Suprapubic skin (tissue), 4 donors: ENCODE data around the gene ZNF468. TPM values are rescaled to one million over a fixed set of nuclear protein-coding genes. Genes with fewer than 3 reads are reported as not detected.
"Not testable (repeated sequence)": the region's sequence is repeated elsewhere in the genome, so short reads cannot be mapped to it uniquely, and the experiment has no call there.

ENCODE experiments used
- DNase-seq, 2 donors: peaks; one replicate each; pipeline ENCODE4 v3.0.0-alpha.2; 2019; ENCODE audit warnings: low spot score in 2 of 2
- H3K27ac ChIP-seq: fragments of 200-600 bp; sonication (generic); one replicate; pipeline ENCODE4 v1.5.1; 2019
- H3K27me3 ChIP-seq: fragments of 200-600 bp; sonication (generic); one replicate; pipeline ENCODE4 v1.5.1; 2019
- H3K36me3 ChIP-seq: fragments of 200-600 bp; sonication (generic); one replicate; pipeline ENCODE4 v1.5.1; 2019
- H3K4me1 ChIP-seq: fragments of 200-600 bp; sonication (generic); one replicate; pipeline ENCODE4 v1.5.1; 2019
- H3K4me3 ChIP-seq: fragments of 200-600 bp; sonication (generic); one replicate; pipeline ENCODE4 v1.5.1; 2019; ENCODE audit warnings: mild to moderate bottlenecking
- H3K9me3 ChIP-seq: fragments of 200-600 bp; sonication (generic); one replicate; pipeline ENCODE4 v1.5.1; 2019
- CTCF ChIP-seq, 2 donors: fragments of 200-600 bp in 1 of 2; fragments of 450-650 bp in 1 of 2; sonication (generic) in 1 of 2; IDR thresholded peaks; one replicate each; pipeline ENCODE4 v1.5.1; 2016 to 2019; ENCODE audit warnings: antibody characterized with exemption in 2 of 2, mild to moderate bottlenecking in 1 of 2, moderate library complexity in 1 of 2
- EP300 ChIP-seq: sonication (generic); formaldehyde crosslinking; IDR thresholded peaks from one replicate; pipeline ENCODE4 v1.6.1; 2017; ENCODE audit warnings: antibody characterized with exemption
- POLR2A ChIP-seq, 2 donors: fragments of 450-650 bp; IDR thresholded peaks; one replicate each; pipeline ENCODE4 v1.6.1; 2017; ENCODE audit warnings: antibody characterized with exemption in 2 of 2, mild to moderate bottlenecking in 2 of 2, moderate library complexity in 2 of 2
- POLR2AphosphoS5 ChIP-seq, 3 donors: sonication (generic); formaldehyde crosslinking; IDR thresholded peaks; one replicate each; pipeline ENCODE4 v1.6.1; 2017; ENCODE audit warnings: antibody characterized with exemption in 3 of 3
- WGBS: methylation state at CpG from one replicate; pipeline ENCODE4 v1.1.5; 2018; 5-methylcytosine and 5-hydroxymethylcytosine counted together
- total RNA-seq, 4 donors: library from RNA; depleted of rRNA; stranded (reverse); fragments of >200 nt; gene quantifications; one replicate each; pipeline ENCODE4 v1.1.0, GENCODE V29; 2016

Gene ZNF468
- total RNA-seq, 4 donors from 2014 or later, result 11.9 to 18.7 (median 17.9) TPM

GRCh38 chr19:52840825-52841465, 16.5 kb downstream of the ZNF468 start:
- 95% methylated on average over 10 of the region's 10 CpGs for WGBS
- not testable (repeated sequence) for DNase-seq, H3K27ac ChIP-seq, H3K27me3 ChIP-seq, H3K4me1 ChIP-seq, H3K4me3 ChIP-seq
- H3K36me3 ChIP-seq, result peaks cover 75% of the 10 kb centered on the region
- peaks cover 41% of the 10 kb centered on the region for H3K9me3 ChIP-seq

- H3K9me3 ChIP-seq, result peaks cover 18% of the 10 kb centered on the region
- not testable (repeated sequence) for DNase-seq, H3K27ac ChIP-seq, H3K4me3 ChIP-seq, H3K27me3 ChIP-seq, H3K4me1 ChIP-seq
- 73% methylated on average over 1 of the region's 1 CpG for WGBS
- H3K36me3 ChIP-seq, result peaks cover 13% of the 10 kb centered on the region
Observed at GRCh38 chr19:52834289-52834688, 23.1 kb downstream of the ZNF468 start.

GRCh38 chr19:52833541-52833940, 23.9 kb downstream of the ZNF468 start:
- not testable (repeated sequence) for H3K36me3 ChIP-seq, DNase-seq, H3K4me3 ChIP-seq, H3K27ac ChIP-seq, H3K4me1 ChIP-seq, H3K27me3 ChIP-seq
- H3K9me3 ChIP-seq, result peaks cover 11% of the 10 kb centered on the region
- 52% methylated on average over 3 of the region's 5 CpGs for WGBS

GRCh38 chr19:52829866-52830265, 27.6 kb downstream of the ZNF468 start:
- H3K27ac ChIP-seq, DNase-seq, H3K4me1 ChIP-seq, H3K4me3 ChIP-seq, H3K9me3 ChIP-seq, H3K36me3 ChIP-seq, H3K27me3 ChIP-seq: not testable (repeated sequence)
- WGBS, result 64% methylated on average over 7 of the region's 7 CpGs

- H3K36me3 ChIP-seq, result no peaks in the 10 kb centered on the region
- peaks cover 1% of the 10 kb centered on the region for H3K4me1 ChIP-seq
- WGBS, result 88% methylated on average over 5 of the region's 5 CpGs
- H3K27me3 ChIP-seq, result no peaks in the 10 kb centered on the region
- H3K4me3 ChIP-seq, result no peak overlapping the region
- peaks cover 4% of the 10 kb centered on the region for H3K9me3 ChIP-seq
- no peak for DNase-seq
- TF ChIP-seq POLR2A (IDR thresholded peaks at IDR 0.05) (no peak), EP300 (no peak), CTCF (IDR thresholded peaks at IDR 0.05) (no peak), POLR2AphosphoS5 (IDR thresholded peaks at IDR 0.05) (no peak)
- H3K27ac ChIP-seq, result no peak overlapping the region
Observed at GRCh38 chr19:52825765-52826164, 31.7 kb downstream of the ZNF468 start.

GRCh38 chr19:52823676-52824075, 33.7 kb downstream of the ZNF468 start:
- TF ChIP-seq CTCF (IDR thresholded peaks at IDR 0.05) (no peak), POLR2AphosphoS5 (IDR thresholded peaks at IDR 0.05) (no peak)
- DNase-seq, result no peak
- H3K36me3 ChIP-seq, result no peaks in the 10 kb centered on the region
- H3K27ac ChIP-seq, result no peak overlapping the region
- no peak overlapping the region for H3K4me3 ChIP-seq
- no peaks in the 10 kb centered on the region for H3K27me3 ChIP-seq
- peaks cover 6% of the 10 kb centered on the region for H3K4me1 ChIP-seq
- 93% methylated on average over 12 of the region's 12 CpGs for WGBS
- peaks cover 4% of the 10 kb centered on the region for H3K9me3 ChIP-seq

GRCh38 chr19:52821204-52821960, 36.0 kb downstream of the ZNF468 start, which contains the start of gene ZNF28:
Gene ZNF28 (minus strand): TSS chr19:52821633. CDS start chr19:52817958, 3,675 bp downstream.
- peak within 1 kb of the TSS; percentile 56 for H3K27ac ChIP-seq

GRCh38 chr19:52820472-52821203, 36.8 kb downstream of the ZNF468 start:
- WGBS, result 8% methylated on average over 19 of the region's 19 CpGs
- not testable (repeated sequence) for H3K27me3 ChIP-seq, H3K4me1 ChIP-seq, H3K9me3 ChIP-seq
- Histone ChIP-seq H3K36me3 (peaks cover 20% of the 10 kb centered on the region), H3K27ac (peak overlapping the region; percentile 56), H3K4me3 (peak overlapping the region; percentile 67)
- DNase-seq, result peak in 1 of 2 donors; percentile 74

More at GRCh38 chr19:52821204-52821960, 36.0 kb downstream of the ZNF468 start, which contains the start of gene ZNF28:
- peak; percentile 76 to 81 for DNase-seq
- H3K36me3 ChIP-seq, result peaks cover 14% of the 10 kb centered on the region
- H3K27me3 ChIP-seq, H3K4me1 ChIP-seq, H3K9me3 ChIP-seq: not testable (repeated sequence)
- H3K4me3 ChIP-seq, result peak within 1 kb of the TSS; percentile 67
- 3% methylated on average over 27 of the region's 44 CpGs for WGBS
